ENCODE data around the gene ITFG1. TPM values are rescaled to one million over a fixed set of nuclear protein-coding genes. Genes with fewer than 3 reads are reported as not detected.
"Not testable (repeated sequence)": the region's sequence is repeated elsewhere in the genome, so short reads cannot be mapped to it uniquely, and the experiment has no call there.

Gene ITFG1
- total RNA-seq, 2 experiments from 2014 or later: 33.7 to 37.9 TPM

DNA sequence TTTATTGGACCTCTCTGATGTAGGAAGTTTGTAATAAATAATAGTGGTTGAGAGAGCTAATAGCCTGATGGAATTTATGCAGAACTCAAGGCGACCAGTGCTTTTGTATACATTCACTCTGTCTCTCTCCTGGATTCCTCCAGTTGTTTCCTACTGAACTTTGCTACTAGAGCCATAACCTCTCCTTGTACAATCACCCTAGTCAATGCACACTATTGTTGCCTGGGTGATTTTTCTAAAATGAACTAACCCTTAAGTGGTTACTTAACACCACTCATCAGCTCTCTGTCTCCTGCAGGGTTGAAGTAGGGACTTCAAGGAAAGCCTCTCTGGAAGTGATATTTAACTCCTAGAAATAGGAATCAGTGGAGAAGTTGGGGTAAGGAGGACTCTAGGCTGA lies 9.9 kb upstream of the ITFG1 start:
- Histone ChIP-seq H3K9me3 (ENCODE audit: low read length) (no peaks in the 10 kb centered on the region), H3K4me3 (ENCODE audit: low read depth, low read length, poor library complexity, severe bottlenecking) (no peak overlapping the region), H3K9me2 (ENCODE audit: insufficient read depth, low read length) (no peaks in the 10 kb centered on the region), H3K79me2 (ENCODE audit: insufficient read depth, low read depth, low read length) (peaks cover 26% of the 10 kb centered on the region), H3K36me3 (ENCODE audit: insufficient read depth, low read length) (peaks cover 22% of the 10 kb centered on the region; the same call in 1 of the 2 replicates), H3K27ac (ENCODE audit: low read depth, low read length, poor library complexity, severe bottlenecking) (no peak overlapping the region), H3K4me1 (ENCODE audit: insufficient read depth, low read length, poor library complexity, severe bottlenecking) (peaks cover 3% of the 10 kb centered on the region), H2AFZ (ENCODE audit: low read length) (no peak overlapping the region), H3K4me2 (ENCODE audit: low read length) (no peak overlapping the region), H4K20me1 (ENCODE audit: insufficient read depth, low read length) (no peaks in the 10 kb centered on the region; the same call in 1 of the 2 replicates)
- TF ChIP-seq, protein P1, sequence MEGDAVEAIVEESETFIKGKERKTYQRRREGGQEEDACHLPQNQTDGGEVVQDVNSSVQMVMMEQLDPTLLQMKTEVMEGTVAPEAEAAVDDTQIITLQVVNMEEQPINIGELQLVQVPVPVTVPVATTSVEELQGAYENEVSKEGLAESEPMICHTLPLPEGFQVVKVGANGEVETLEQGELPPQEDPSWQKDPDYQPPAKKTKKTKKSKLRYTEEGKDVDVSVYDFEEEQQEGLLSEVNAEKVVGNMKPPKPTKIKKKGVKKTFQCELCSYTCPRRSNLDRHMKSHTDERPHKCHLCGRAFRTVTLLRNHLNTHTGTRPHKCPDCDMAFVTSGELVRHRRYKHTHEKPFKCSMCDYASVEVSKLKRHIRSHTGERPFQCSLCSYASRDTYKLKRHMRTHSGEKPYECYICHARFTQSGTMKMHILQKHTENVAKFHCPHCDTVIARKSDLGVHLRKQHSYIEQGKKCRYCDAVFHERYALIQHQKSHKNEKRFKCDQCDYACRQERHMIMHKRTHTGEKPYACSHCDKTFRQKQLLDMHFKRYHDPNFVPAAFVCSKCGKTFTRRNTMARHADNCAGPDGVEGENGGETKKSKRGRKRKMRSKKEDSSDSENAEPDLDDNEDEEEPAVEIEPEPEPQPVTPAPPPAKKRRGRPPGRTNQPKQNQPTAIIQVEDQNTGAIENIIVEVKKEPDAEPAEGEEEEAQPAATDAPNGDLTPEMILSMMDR (conservative IDR thresholded peaks at IDR 0.05; ENCODE audit: low read length): no peak
- TF ChIP-seq EZH2phosphoT487 (IDR thresholded peaks at IDR 0.05; ENCODE audit: borderline replicate concordance, low read depth, low read length): no peak
- intact Hi-C loops (cut with micrococcal nuclease; ENCODE audit: unreplicated experiment): no loop called here
- ChIA-PET CTCF (ENCODE audit: unreplicated experiment) (interaction anchor here (0.6 kb wide), 1 partner anchor 9 kb away, joined by 4 read pairs; the partner anchor contains the start of gene PHKB), POLR2A (interaction anchor here (0.5 to 13.0 kb wide), 3 partner anchors 8 to 844 kb away, joined by 3 to 120 read pairs (median 4); no protein-coding TSS in a partner anchor)
- no TSS peak for BruUV-seq (replicated peaks)
- no peak for DNase-seq (ENCODE audit: low spot score)

DNA sequence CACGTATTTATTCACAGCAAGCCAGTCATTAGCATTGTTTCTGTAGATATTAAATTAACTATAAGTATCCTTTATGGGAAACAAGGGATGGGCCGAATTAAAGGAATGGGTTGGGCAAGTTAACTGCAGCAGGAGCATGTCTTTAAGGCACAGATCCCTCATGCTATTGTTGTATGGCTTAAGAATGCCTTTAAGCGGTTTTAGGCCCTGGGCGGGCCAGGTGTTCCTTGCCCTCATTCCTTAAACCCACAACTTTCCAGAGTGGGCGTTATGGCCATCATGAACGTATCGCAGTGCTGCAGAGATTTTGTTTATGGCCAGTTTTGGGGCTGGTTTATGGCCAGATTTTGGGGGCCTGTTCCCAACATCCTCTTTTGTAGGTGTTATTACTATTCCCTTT lies 9.3 kb upstream of the ITFG1 start:
- Histone ChIP-seq H3K36me3 (ENCODE audit: insufficient read depth, low read length) (peaks cover 26% of the 10 kb centered on the region; the same call in 1 of the 2 replicates), H3K4me2 (ENCODE audit: low read length) (no peak overlapping the region), H3K27ac (ENCODE audit: low read depth, low read length, poor library complexity, severe bottlenecking) (no peak overlapping the region), H3K79me2 (ENCODE audit: insufficient read depth, low read depth, low read length) (peaks cover 32% of the 10 kb centered on the region), H3K9me3 (ENCODE audit: low read length) (no peaks in the 10 kb centered on the region), H3K9me2 (ENCODE audit: insufficient read depth, low read length) (no peaks in the 10 kb centered on the region), H2AFZ (ENCODE audit: low read length) (no peak overlapping the region), H3K4me3 (ENCODE audit: low read depth, low read length, poor library complexity, severe bottlenecking) (no peak overlapping the region), H3K4me1 (ENCODE audit: insufficient read depth, low read length, poor library complexity, severe bottlenecking) (peaks cover 9% of the 10 kb centered on the region), H4K20me1 (ENCODE audit: insufficient read depth, low read length) (no peaks in the 10 kb centered on the region; the same call in 1 of the 2 replicates)
- no peak for DNase-seq (ENCODE audit: low spot score)
- POLR2A ChIA-PET: interaction anchor here (1.1 to 13.0 kb wide), 2 partner anchors 8 to 17 kb away, joined by 3 to 120 read pairs; no protein-coding TSS in a partner anchor
- intact Hi-C loops (cut with micrococcal nuclease; ENCODE audit: unreplicated experiment): no loop called here
- CTCF ChIA-PET (ENCODE audit: unreplicated experiment): no interaction called here
- TF ChIP-seq, protein P1 (conservative IDR thresholded peaks at IDR 0.05; ENCODE audit: low read length): no peak
- no peak for TF ChIP-seq EZH2phosphoT487 (IDR thresholded peaks at IDR 0.05; ENCODE audit: borderline replicate concordance, low read depth, low read length)
- BruUV-seq (replicated peaks): no TSS peak

DNA sequence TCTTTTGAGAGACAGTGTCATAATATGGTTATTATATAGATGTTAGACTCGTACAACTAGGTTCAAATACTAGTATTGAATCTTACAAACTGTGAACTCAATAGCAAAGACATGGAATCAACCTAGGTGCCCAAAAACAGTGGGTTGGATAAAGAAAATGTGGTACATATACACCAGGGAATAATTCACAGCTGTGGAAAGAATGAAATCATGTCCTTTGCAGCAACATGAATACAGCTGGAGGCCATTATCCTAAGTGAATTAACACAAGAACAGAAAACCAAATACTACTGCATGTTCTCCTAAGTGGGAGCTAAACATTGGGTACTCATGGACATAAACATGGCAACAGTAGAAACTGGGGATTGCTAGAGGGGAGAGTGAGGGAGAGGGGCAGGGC lies 8.4 kb upstream of the ITFG1 start:
- Histone ChIP-seq H3K9me2 (ENCODE audit: insufficient read depth, low read length) (no peaks in the 10 kb centered on the region), H3K36me3 (ENCODE audit: insufficient read depth, low read length) (peaks cover 36% of the 10 kb centered on the region; the same call in 1 of the 2 replicates), H3K4me2 (ENCODE audit: low read length) (no peak overlapping the region), H3K4me1 (ENCODE audit: insufficient read depth, low read length, poor library complexity, severe bottlenecking) (peaks cover 19% of the 10 kb centered on the region), H3K4me3 (ENCODE audit: low read depth, low read length, poor library complexity, severe bottlenecking) (no peak overlapping the region), H2AFZ (ENCODE audit: low read length) (no peak overlapping the region), H3K9me3 (ENCODE audit: low read length) (no peaks in the 10 kb centered on the region), H3K27ac (ENCODE audit: low read depth, low read length, poor library complexity, severe bottlenecking) (no peak overlapping the region), H3K79me2 (ENCODE audit: insufficient read depth, low read depth, low read length) (peaks cover 42% of the 10 kb centered on the region), H4K20me1 (ENCODE audit: insufficient read depth, low read length) (no peaks in the 10 kb centered on the region; the same call in 1 of the 2 replicates)
- no TSS peak for BruUV-seq (replicated peaks)
- TF ChIP-seq, protein P1 (conservative IDR thresholded peaks at IDR 0.05; ENCODE audit: low read length): no peak
- TF ChIP-seq EZH2phosphoT487 (IDR thresholded peaks at IDR 0.05; ENCODE audit: borderline replicate concordance, low read depth, low read length): no peak
- no peak for DNase-seq (ENCODE audit: low spot score)
- ChIA-PET POLR2A (interaction anchor here (0.6 to 13.0 kb wide), 8 partner anchors 9 to 224 kb away, joined by 3 to 120 read pairs (median 4); no protein-coding TSS in a partner anchor), CTCF (ENCODE audit: unreplicated experiment) (no interaction called here)
- intact Hi-C loops (cut with micrococcal nuclease; ENCODE audit: unreplicated experiment): loop anchor here (10.0 kb wide), 1 partner anchor 696 kb away; no protein-coding TSS in a partner anchor

DNA sequence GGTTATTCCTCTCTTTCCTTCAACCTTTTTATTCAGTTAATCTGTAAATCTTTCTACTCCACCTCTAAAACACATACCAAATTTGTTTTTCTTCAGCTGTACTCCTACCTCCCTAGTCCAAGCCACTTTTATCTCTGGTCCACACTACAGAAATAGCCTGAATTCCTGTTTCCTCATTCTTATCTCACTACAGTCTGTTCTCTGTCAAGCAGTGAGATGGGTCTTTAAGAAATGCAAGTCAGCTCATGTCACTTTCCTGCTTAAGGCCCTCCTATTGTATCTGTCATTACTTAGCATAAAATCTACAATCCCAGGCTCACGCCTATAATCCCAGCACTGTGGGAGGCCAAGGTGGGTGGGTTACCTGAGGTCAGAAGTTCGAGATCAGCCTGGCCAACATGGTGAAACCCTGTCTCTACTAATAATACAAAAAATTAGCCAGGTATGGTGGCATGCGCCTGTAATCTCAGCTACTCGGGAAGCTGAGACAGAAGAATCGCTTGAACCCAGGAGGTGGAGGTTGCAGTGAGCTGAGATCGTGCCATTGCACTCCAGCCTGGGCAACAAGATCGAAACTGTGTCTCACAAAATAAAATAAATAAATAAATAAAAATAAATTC lies 7.3 kb upstream of the ITFG1 start:
- Histone ChIP-seq H3K4me1 (ENCODE audit: insufficient read depth, low read length, poor library complexity, severe bottlenecking) (peaks cover 30% of the 10 kb centered on the region), H3K36me3 (ENCODE audit: insufficient read depth, low read length) (peaks cover 37% of the 10 kb centered on the region; the same call in 1 of the 2 replicates), H3K79me2 (ENCODE audit: insufficient read depth, low read depth, low read length) (peaks cover 46% of the 10 kb centered on the region)
- BruUV-seq (replicated peaks); H3K4me3 ChIP-seq (ENCODE audit: low read depth, low read length, poor library complexity, severe bottlenecking); H3K27ac ChIP-seq (ENCODE audit: low read depth, low read length, poor library complexity, severe bottlenecking); CTCF ChIA-PET (ENCODE audit: unreplicated experiment); H3K9me2 ChIP-seq (ENCODE audit: insufficient read depth, low read length); H2AFZ ChIP-seq (ENCODE audit: low read length); H3K4me2 ChIP-seq (ENCODE audit: low read length); H3K9me3 ChIP-seq (ENCODE audit: low read length); H4K20me1 ChIP-seq (ENCODE audit: insufficient read depth, low read length); DNase-seq (ENCODE audit: low spot score): not testable (repeated sequence)
- POLR2A ChIA-PET: interaction anchor here (0.6 to 13.0 kb wide), 5 partner anchors 8 to 150 kb away, joined by 3 to 120 read pairs (median 5); no protein-coding TSS in a partner anchor
- intact Hi-C loops (cut with micrococcal nuclease; ENCODE audit: unreplicated experiment): loop anchor here (10.0 kb wide), 1 partner anchor 697 kb away; no protein-coding TSS in a partner anchor

All from OCI-LY7 (cell line).